Mononuclear cell (primary cell): ENCODE results near the gene SPTB. TPM values are rescaled to one million over a fixed set of nuclear protein-coding genes. Genes with fewer than 3 reads are reported as not detected.

Source experiments
- H3K27me3 ChIP-seq: 2 replicates; pipeline ENCODE4 v1.6.0; 2011; ENCODE audit warnings: low read length, control low read depth; ENCODE audit not compliant: insufficient read depth
- H3K4me1 ChIP-seq: 2 replicates; pipeline ENCODE4 v1.5.1; 2011; ENCODE audit warnings: mild to moderate bottlenecking, low read length, control low read depth; ENCODE audit not compliant: insufficient read depth
- H3K4me3 ChIP-seq: 2 replicates; pipeline ENCODE4 v1.5.1; 2011; ENCODE audit warnings: mild to moderate bottlenecking, low read length, moderate library complexity
- H3K9me3 ChIP-seq: 2 replicates; pipeline ENCODE4 v1.5.1; 2011; ENCODE audit warnings: low read depth, mild to moderate bottlenecking, control low read depth, low read length
- total RNA-seq: library from RNA; depleted of rRNA; stranded (reverse); fragments of >200 nt; gene quantifications from one replicate; pipeline ENCODE4 v1.2.3, GENCODE V29; 2012

SPTB gene
- total RNA-seq, 1 donor, result 1.5 TPM

DNA sequence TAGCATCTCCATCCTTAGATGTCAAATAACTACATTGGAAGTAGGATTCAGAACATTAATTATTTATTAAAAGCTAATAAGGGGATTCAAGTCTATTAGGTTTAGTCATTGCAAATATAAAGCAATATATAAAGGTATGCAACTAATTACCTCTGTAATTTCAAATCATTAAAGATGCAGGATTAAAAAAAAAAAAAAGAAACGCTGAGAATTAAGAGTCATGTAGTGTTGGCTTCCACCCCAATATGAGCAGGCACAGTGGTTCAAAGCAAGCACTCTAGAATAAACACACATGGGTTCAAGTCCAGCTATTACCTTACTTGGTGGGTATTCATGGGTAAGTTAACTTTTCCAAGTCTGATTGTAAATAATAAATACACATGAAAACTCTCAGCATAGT is 10.9 kb downstream of the SPTB start:
- Histone ChIP-seq H3K4me1 (no peaks in the 10 kb centered on the region), H3K27me3 (peaks cover 7% of the 10 kb centered on the region), H3K4me3 (no peak overlapping the region), H3K9me3 (no peaks in the 10 kb centered on the region)

DNA sequence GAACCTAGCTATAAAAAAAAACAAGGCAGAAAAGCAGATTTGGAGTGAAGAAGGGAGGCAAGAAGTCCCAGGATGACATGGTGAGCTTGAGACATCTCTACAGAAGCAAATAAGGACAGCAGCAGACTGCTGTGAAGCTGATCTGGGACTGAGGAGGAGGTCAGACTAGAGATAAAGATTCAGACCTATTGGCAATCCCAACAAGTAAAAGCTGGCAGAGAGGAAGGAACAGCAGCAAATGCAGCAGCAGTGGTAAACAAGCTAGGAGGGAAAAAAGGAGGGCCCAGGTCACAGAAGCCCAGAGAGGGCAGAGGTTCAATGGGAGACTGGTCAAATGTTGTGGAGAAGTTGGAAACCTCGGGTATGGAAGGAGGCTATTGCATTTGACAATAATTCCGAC is 11.3 kb downstream of the SPTB start:
- Histone ChIP-seq H3K4me3 (no peak overlapping the region), H3K9me3 (no peaks in the 10 kb centered on the region), H3K4me1 (no peaks in the 10 kb centered on the region), H3K27me3 (peaks cover 7% of the 10 kb centered on the region)

DNA sequence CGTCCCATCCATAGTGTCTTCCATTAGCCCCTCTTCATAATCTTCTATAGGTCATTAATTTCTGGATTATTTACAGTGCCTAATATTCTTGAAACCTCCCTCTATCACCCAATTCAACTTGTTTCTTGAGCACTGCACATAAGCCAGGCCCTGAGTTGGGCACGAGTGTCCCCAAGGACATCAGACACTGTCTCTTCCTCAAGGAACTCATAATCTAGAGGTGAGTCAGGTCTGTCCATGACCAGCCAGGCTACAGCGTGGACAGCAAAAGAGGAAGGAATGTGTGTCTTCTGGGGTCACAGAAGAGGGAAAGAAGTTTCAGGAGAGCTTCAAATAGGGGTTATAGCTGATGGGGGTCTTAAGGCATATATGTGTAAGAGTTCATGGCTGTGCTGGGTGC is 12.5 kb downstream of the SPTB start:
- Histone ChIP-seq H3K4me1 (no peaks in the 10 kb centered on the region), H3K4me3 (no peak overlapping the region)

DNA sequence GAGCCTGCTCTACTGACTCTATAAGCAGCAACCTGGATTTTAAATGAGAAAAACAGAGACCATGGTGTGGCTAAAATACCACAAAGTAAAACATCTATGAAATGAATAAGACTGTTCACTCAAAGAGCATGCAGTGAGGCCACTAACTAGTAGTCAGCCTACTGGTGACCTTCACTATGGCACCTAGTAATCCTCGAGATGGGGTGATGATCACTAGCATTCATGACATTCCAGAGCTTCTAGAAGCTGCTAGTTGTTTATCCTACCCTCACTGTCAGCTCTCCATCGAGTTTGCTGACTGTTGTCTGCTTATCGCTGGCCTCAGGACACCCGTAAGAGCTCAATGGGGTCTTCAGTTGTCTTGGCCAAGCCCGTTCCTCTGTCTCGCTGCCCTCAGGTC is 13.7 kb downstream of the SPTB start:
- Histone ChIP-seq H3K27me3 (peaks cover 5% of the 10 kb centered on the region), H3K4me3 (no peak overlapping the region), H3K4me1 (no peaks in the 10 kb centered on the region), H3K9me3 (no peaks in the 10 kb centered on the region)

More for the DNA sequence above, 12.5 kb downstream of the SPTB start:
- Histone ChIP-seq H3K27me3 (peaks cover 7% of the 10 kb centered on the region), H3K9me3 (no peaks in the 10 kb centered on the region)

DNA sequence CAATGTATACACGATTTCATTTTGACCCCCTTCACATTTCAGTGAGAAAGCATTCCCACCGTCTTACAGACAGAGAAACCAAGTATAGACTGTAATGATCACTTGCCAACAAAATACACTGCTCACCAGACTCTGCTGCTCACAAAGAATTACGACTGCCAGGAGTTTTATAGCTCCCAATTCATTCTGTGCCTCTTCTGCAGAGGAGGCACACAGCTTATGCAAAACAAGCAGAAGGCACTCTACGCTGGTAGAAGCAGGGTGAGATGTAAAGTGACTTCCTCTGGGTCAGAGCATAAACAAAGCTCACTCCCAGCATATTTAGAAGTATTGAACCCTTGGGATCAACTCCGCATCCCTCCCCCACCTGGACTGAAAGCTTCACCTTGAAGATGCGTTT is 14.6 kb downstream of the SPTB start:
- Histone ChIP-seq H3K4me1 (no peaks in the 10 kb centered on the region), H3K4me3 (no peak overlapping the region), H3K27me3 (peaks cover 4% of the 10 kb centered on the region), H3K9me3 (no peaks in the 10 kb centered on the region)

DNA sequence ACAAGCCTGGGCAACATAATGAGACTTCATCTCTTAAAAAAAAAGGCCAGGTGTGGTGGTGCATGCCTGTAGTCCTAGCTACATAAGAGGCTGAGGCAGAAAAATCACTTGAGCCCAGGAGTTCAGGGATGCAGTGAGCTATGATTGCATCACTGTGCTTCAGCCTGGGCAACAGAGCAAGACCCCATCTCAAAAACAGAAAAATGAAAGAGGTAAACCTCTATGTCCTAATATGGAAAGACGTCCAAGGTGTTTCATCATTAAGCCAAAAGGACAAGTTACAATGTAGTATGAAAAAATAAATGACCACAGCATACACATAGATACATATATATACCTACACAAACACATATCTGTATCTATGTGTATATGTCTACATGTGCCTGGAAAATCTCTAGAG is 15.4 kb downstream of the SPTB start:
- H3K4me1 ChIP-seq, result no peaks in the 10 kb centered on the region
- H3K4me3 ChIP-seq, result no peak overlapping the region
- no peaks in the 10 kb centered on the region for H3K9me3 ChIP-seq
- peaks cover 4% of the 10 kb centered on the region for H3K27me3 ChIP-seq

DNA sequence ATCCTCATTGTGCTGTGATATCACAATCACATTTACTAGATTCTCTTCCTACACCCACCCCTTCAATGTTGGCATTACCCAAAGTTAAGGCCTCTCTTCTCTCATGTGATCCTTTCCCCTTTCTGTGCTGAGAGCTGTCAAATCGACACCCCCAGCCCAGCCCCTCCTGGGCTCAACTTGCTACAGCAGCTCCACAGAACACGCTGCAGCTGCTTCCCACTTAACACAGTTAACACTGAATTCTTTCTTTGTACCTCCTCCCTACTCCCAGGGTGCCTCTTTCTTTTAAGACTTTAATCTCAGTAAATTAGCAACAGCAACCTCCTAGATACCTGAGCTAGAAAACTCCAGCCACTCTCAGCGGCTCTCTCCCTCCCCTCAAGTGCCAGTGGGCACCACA is 17.8 kb downstream of the SPTB start:
- H3K27me3 ChIP-seq, result no peaks in the 10 kb centered on the region
- H3K4me3 ChIP-seq, result no peak overlapping the region
- no peaks in the 10 kb centered on the region for H3K9me3 ChIP-seq
- H3K4me1 ChIP-seq, result no peaks in the 10 kb centered on the region

DNA sequence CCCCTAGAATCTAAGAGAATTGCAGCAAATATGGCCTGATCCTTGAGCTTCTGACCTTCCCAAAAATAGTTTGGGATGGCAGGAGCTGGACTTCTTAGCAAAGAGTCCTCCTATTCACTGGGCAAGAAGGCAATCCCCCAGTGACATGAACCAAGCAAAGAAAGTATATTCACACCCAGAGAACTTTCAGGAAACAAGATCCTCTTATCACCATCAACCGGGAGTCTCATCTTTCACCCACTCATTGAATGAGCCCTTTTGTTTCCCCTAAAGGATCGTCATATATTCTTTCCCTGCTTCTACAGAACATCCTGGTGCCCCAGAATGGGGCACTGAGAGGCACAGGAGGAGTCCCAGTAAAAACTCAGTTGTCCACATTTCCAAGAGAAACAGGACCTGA is 19.7 kb downstream of the SPTB start:
- no peaks in the 10 kb centered on the region for H3K9me3 ChIP-seq
- no peaks in the 10 kb centered on the region for H3K27me3 ChIP-seq
- H3K4me1 ChIP-seq, result no peaks in the 10 kb centered on the region
- no peak overlapping the region for H3K4me3 ChIP-seq

DNA sequence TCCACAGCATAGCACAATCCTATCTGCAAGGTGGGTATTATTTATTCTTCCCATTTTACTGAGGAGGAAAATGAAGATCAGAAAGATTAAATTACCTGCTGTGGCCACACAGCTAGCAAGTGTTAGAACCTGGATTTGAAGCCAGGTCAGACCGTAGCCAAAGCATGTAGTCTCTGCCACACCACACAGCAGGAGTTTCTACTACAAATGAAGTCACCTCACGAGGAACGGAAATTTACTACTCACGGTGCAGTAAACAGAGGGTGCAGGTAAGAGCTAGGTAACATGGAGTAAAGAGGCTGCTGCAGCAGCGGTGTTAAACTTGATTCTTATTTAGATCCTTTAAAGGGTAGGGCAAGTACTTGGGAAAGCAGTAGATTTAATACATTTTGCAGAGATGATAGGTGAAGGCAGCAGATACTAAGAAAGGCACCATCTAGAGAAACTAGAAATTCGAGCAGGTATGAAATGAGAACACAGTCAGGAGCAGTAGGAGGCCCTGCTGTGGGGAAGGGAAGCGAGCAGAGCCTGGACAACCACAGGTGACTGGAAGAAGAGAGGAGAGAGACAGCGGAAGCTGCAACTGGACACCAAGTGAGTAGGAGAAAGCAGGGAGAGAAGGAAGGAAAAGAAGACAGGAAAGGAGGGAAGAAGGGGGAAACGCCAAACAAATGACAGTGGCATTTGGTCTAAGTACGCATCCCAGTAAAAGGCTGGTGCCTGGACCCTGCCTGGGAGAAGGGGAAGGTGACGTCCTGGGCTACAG is 21.5 kb downstream of the SPTB start:
- H3K4me3 ChIP-seq, result no peak overlapping the region
- no peaks in the 10 kb centered on the region for H3K4me1 ChIP-seq
- no peaks in the 10 kb centered on the region for H3K27me3 ChIP-seq
- no peaks in the 10 kb centered on the region for H3K9me3 ChIP-seq

DNA sequence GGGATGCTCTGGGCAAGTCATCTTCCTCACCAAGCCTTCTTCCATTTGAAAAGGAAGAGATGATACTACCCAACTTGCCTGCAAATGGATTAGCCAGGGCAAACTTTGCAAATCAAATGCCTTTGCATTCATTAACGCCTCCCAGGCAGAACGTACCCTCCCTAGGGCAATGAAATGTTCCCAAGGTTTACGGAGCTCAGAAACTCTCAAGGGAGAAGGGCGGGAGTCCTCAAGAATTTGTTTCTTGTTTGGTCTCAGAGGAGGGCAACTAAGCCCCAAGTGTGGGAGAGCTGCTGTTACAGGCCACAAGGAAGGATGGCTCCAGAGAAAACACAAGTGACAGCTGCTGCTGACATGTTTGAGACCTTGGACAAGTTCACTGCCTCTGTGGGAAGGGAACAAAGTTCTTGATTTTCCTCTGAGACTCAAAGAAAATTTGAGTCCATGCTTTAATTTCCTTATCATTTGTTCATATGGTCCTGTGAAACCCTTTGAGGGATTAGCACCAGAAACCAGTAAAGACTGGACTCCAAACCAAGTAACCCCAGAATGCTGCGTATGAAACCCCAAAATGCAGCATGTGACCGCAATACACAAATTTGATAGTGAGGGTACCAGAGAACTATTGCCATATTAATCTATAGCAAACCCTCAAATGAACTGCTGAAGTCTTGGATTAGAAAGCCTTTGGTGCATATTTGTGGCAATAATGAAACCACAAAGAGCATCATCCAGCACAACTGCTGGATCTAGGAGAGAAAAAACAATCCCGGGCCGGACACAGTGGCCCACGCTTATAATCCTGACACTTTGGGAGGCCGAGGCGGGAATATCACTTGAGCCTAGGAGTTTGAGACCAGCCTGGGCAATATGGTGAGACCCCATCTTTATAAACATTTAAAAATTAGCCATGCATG is 22.9 kb downstream of the SPTB start:
- H3K9me3 ChIP-seq, result no peaks in the 10 kb centered on the region
- no peaks in the 10 kb centered on the region for H3K27me3 ChIP-seq
- H3K4me3 ChIP-seq, result no peak overlapping the region

DNA sequence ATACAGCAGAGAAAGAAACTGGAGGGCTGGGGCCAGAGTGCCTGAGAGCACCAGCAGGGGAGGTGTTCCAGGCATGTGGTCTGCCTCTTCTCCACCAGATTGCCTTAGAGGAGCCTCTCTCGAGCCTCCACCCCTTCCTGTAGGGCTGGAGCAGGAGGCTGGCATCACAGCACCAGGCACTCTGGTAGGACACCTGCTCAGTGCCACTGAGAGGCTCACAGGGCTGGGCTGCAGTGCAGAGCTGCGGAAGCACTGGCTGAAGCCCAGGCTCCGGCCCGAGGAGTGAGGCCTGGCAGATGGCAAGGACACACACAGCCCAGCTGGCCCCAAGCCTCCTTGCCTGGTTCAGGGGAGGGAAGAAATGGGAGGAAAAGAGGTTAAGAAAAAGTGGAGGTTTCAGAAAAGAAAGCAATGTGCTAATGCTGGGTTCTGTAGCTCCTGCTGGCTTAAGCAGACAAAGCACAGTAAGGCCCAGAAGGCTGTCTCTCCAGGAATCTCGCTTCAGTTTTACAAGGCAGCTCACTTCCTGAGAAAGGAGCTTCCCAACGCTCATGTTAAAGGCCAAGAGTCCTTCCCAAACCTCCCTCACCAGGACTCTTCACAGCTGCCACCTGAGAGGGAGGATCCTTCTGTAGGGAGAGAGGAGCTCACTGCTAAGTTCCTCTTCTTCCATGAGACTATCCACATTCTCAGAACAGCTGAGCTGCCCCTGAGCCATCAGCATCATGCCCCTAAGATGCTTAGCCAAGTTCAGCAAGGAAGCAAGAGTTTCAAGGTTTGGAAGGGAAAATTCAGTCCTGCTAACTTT is 23.8 kb downstream of the SPTB start:
- no peaks in the 10 kb centered on the region for H3K27me3 ChIP-seq
- H3K4me1 ChIP-seq, result no peaks in the 10 kb centered on the region
- no peaks in the 10 kb centered on the region for H3K9me3 ChIP-seq
- no peak overlapping the region for H3K4me3 ChIP-seq

More for the DNA sequence above, 22.9 kb downstream of the SPTB start:
- no peaks in the 10 kb centered on the region for H3K4me1 ChIP-seq

DNA sequence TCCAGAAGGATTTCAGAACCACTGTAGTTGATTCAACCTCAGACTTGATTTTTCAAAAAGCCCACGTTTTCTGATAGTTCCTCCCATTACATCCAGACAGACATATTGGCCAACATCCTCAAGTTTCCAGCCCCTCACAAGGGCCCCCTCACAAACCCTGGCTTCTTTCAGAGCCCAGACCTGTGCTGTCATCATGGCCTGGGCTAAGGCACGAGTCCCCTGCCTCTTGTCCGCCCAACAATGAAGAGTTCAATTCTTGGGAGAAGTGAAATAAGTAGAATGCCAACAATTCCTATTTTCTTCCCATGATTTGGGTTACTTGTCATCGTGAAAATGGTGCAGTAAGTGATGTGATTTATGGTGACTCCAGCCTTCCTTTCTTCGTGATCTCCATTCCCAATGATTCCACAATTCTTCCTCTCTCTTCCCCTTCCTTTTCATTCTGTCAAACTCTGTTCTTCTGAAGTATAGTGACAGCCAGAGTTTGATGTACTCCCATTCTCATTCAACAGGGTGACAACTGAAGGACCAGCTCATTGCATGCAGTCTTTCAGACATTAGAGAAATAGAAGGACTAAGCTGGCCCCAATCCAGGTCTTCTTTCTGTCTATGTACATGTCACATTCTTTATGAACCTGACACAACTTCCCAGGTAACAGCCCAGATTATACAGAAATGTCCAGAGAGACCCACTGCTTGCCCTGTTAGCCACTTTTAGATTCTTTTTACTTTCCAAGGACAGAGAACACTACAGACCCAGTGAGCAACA is 29.2 kb downstream of the SPTB start:
- Histone ChIP-seq H3K9me3 (no peaks in the 10 kb centered on the region), H3K27me3 (peaks cover 5% of the 10 kb centered on the region), H3K4me3 (no peak overlapping the region), H3K4me1 (no peaks in the 10 kb centered on the region)

DNA sequence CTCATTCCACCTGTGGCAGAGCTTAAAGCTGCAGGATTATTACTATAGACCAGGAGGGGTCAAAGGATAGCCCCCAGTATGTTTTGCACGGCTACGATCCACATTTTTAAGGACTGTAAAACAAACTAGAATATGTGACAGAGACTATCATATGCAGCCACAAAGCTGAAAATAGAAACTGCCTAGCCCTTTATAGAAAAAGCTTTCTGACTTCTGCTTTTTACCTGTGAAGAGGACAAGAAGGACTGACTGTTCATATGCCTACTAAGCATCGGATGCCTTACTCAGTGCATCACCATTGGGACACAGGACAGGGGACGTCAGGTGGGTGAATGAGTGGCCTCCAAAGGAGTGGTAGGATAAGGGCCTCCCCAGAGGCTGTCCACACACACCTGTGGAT is 29.8 kb downstream of the SPTB start:
- H3K9me3 ChIP-seq, result no peaks in the 10 kb centered on the region
- no peak overlapping the region for H3K4me3 ChIP-seq
- H3K27me3 ChIP-seq, result peaks cover 5% of the 10 kb centered on the region
- H3K4me1 ChIP-seq, result no peaks in the 10 kb centered on the region

DNA sequence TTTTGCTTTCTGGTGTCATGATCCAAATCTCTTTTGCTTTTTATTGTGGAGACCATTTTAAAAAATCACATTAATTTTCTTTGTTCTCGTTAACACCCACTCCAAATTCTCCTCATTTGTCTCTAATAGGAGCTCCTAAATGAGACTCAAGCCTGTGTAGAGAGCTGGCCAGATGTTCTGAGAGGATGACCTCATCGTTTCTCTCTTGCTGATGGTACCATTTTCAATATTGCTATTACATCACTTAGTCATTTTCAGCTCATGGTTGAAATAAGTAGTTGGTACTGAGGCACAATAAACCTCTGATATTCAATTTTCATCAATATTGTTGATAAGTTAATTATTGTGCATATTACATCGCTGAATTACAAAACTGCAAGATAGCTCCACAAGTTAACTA is 31.5 kb downstream of the SPTB start:
- no peaks in the 10 kb centered on the region for H3K4me1 ChIP-seq
- no peaks in the 10 kb centered on the region for H3K9me3 ChIP-seq
- H3K27me3 ChIP-seq, result peaks cover 5% of the 10 kb centered on the region
- no peak overlapping the region for H3K4me3 ChIP-seq
